Measurements from ENCODE around the gene C16orf86.
"Not testable (repeated sequence)": the region's sequence is repeated elsewhere in the genome, so short reads cannot be mapped to it uniquely, and the experiment has no call there.

C16orf86 gene

GRCh38 chr16:67683767-67684166 is 17.2 kb downstream of the C16orf86 start:
- H3K4me1 ChIP-seq (ENCODE audit: insufficient read depth, low read length): no peaks in the 10 kb centered on the region
- H3K9ac ChIP-seq (ENCODE audit: low read depth, low read length): no peak overlapping the region
- peaks cover 36% of the 10 kb centered on the region; the same call in 1 of the 2 replicates for H3K36me3 ChIP-seq (ENCODE audit: insufficient read depth, low read depth, low read length)
- H3K27me3 ChIP-seq (ENCODE audit: insufficient read depth, low read length): no peaks in the 10 kb centered on the region
- H3K4me3 ChIP-seq (ENCODE audit: low read length): no peak overlapping the region
- H3K27ac ChIP-seq (ENCODE audit: low read length): no peak overlapping the region
- H3K9me3 ChIP-seq (ENCODE audit: insufficient read depth, low read depth, low read length): no peaks in the 10 kb centered on the region

GRCh38 chr16:67685388-67686112 is 18.9 kb downstream of the C16orf86 start:
- H3K36me3 ChIP-seq (ENCODE audit: insufficient read depth, low read depth, low read length): peaks cover 30% of the 10 kb centered on the region; the same call in 1 of the 2 replicates
- no peak overlapping the region for H3K27ac ChIP-seq (ENCODE audit: low read length)
- no peak overlapping the region for H3K9ac ChIP-seq (ENCODE audit: low read depth, low read length)
- H3K27me3 ChIP-seq (ENCODE audit: insufficient read depth, low read length): no peaks in the 10 kb centered on the region
- no peaks in the 10 kb centered on the region for H3K4me1 ChIP-seq (ENCODE audit: insufficient read depth, low read length)
- H3K4me3 ChIP-seq (ENCODE audit: low read length): no peak overlapping the region
- H3K9me3 ChIP-seq (ENCODE audit: insufficient read depth, low read depth, low read length): no peaks in the 10 kb centered on the region

GRCh38 chr16:67693517-67694285 is 27.1 kb downstream of the C16orf86 start:
- not testable (repeated sequence) for H3K4me3 ChIP-seq (ENCODE audit: low read length); H3K9ac ChIP-seq (ENCODE audit: low read depth, low read length); H3K27me3 ChIP-seq (ENCODE audit: insufficient read depth, low read length); H3K36me3 ChIP-seq (ENCODE audit: insufficient read depth, low read depth, low read length); H3K4me1 ChIP-seq (ENCODE audit: insufficient read depth, low read length); H3K27ac ChIP-seq (ENCODE audit: low read length); H3K9me3 ChIP-seq (ENCODE audit: insufficient read depth, low read depth, low read length)

- Histone ChIP-seq H3K4me1 (ENCODE audit: insufficient read depth, low read length) (no peaks in the 10 kb centered on the region), H3K4me3 (ENCODE audit: low read length) (no peak overlapping the region), H3K27ac (ENCODE audit: low read length) (no peak overlapping the region), H3K27me3 (ENCODE audit: insufficient read depth, low read length) (no peaks in the 10 kb centered on the region), H3K9ac (ENCODE audit: low read depth, low read length) (no peak overlapping the region), H3K9me3 (ENCODE audit: insufficient read depth, low read depth, low read length) (no peaks in the 10 kb centered on the region), H3K36me3 (ENCODE audit: insufficient read depth, low read depth, low read length) (peaks cover 5% of the 10 kb centered on the region; the same call in 1 of the 2 replicates)
Measured at GRCh38 chr16:67694611-67695010, 28.0 kb downstream of the C16orf86 start.

- Histone ChIP-seq H3K36me3 (ENCODE audit: insufficient read depth, low read depth, low read length) (0 out of 2 replicates have a peak, but pooled peaks cover 5% of the 10 kb centered on the region), H3K27me3 (ENCODE audit: insufficient read depth, low read length) (no peaks in the 10 kb centered on the region), H3K9ac (ENCODE audit: low read depth, low read length) (no peak overlapping the region), H3K4me1 (ENCODE audit: insufficient read depth, low read length) (no peaks in the 10 kb centered on the region), H3K4me3 (ENCODE audit: low read length) (no peak overlapping the region), H3K9me3 (ENCODE audit: insufficient read depth, low read depth, low read length) (no peaks in the 10 kb centered on the region), H3K27ac (ENCODE audit: low read length) (no peak overlapping the region)
Measured at GRCh38 chr16:67697422-67698185, 31.0 kb downstream of the C16orf86 start.

- no peaks in the 10 kb centered on the region for H3K9me3 ChIP-seq (ENCODE audit: insufficient read depth, low read depth, low read length)
- no peak overlapping the region for H3K4me3 ChIP-seq (ENCODE audit: low read length)
- no peak overlapping the region for H3K9ac ChIP-seq (ENCODE audit: low read depth, low read length)
- no peaks in the 10 kb centered on the region for H3K27me3 ChIP-seq (ENCODE audit: insufficient read depth, low read length)
- 0 out of 2 replicates have a peak, but pooled peaks cover 5% of the 10 kb centered on the region for H3K36me3 ChIP-seq (ENCODE audit: insufficient read depth, low read depth, low read length)
- no peak overlapping the region for H3K27ac ChIP-seq (ENCODE audit: low read length)
- H3K4me1 ChIP-seq (ENCODE audit: insufficient read depth, low read length): no peaks in the 10 kb centered on the region
Measured at GRCh38 chr16:67699265-67699664, 32.7 kb downstream of the C16orf86 start.

- Histone ChIP-seq H3K27ac (ENCODE audit: low read length) (no peak overlapping the region), H3K4me3 (ENCODE audit: low read length) (no peak overlapping the region), H3K4me1 (ENCODE audit: insufficient read depth, low read length) (no peaks in the 10 kb centered on the region), H3K36me3 (ENCODE audit: insufficient read depth, low read depth, low read length) (0 out of 2 replicates have a peak, but pooled peaks cover 5% of the 10 kb centered on the region), H3K9me3 (ENCODE audit: insufficient read depth, low read depth, low read length) (no peaks in the 10 kb centered on the region), H3K27me3 (ENCODE audit: insufficient read depth, low read length) (no peaks in the 10 kb centered on the region), H3K9ac (ENCODE audit: low read depth, low read length) (no peak overlapping the region)
Measured at GRCh38 chr16:67701420-67701819, 34.8 kb downstream of the C16orf86 start.

- no peaks in the 10 kb centered on the region for H3K4me1 ChIP-seq (ENCODE audit: insufficient read depth, low read length)
- no peak overlapping the region for H3K4me3 ChIP-seq (ENCODE audit: low read length)
- H3K27me3 ChIP-seq (ENCODE audit: insufficient read depth, low read length): no peaks in the 10 kb centered on the region
- H3K9ac ChIP-seq (ENCODE audit: low read depth, low read length): no peak overlapping the region
- 0 out of 2 replicates have a peak, but pooled peaks cover 4% of the 10 kb centered on the region for H3K36me3 ChIP-seq (ENCODE audit: insufficient read depth, low read depth, low read length)
- no peaks in the 10 kb centered on the region for H3K9me3 ChIP-seq (ENCODE audit: insufficient read depth, low read depth, low read length)
- H3K27ac ChIP-seq (ENCODE audit: low read length): no peak overlapping the region
Measured at GRCh38 chr16:67702130-67702529, 35.5 kb downstream of the C16orf86 start.

- Histone ChIP-seq H3K9ac (ENCODE audit: low read depth, low read length) (no peak overlapping the region), H3K27ac (ENCODE audit: low read length) (no peak overlapping the region), H3K4me3 (ENCODE audit: low read length) (no peak overlapping the region), H3K9me3 (ENCODE audit: insufficient read depth, low read depth, low read length) (no peaks in the 10 kb centered on the region), H3K4me1 (ENCODE audit: insufficient read depth, low read length) (peaks cover 4% of the 10 kb centered on the region; the same call in 1 of the 2 replicates), H3K27me3 (ENCODE audit: insufficient read depth, low read length) (no peaks in the 10 kb centered on the region), H3K36me3 (ENCODE audit: insufficient read depth, low read depth, low read length) (no peaks in the 10 kb centered on the region)
Measured at GRCh38 chr16:67703626-67704025, 37.0 kb downstream of the C16orf86 start.

GRCh38 chr16:67704110-67704509 is 37.5 kb downstream of the C16orf86 start:
- H3K4me1 ChIP-seq (ENCODE audit: insufficient read depth, low read length): peaks cover 5% of the 10 kb centered on the region
- H3K27me3 ChIP-seq (ENCODE audit: insufficient read depth, low read length): no peaks in the 10 kb centered on the region
- H3K27ac ChIP-seq (ENCODE audit: low read length): no peak overlapping the region
- no peaks in the 10 kb centered on the region for H3K9me3 ChIP-seq (ENCODE audit: insufficient read depth, low read depth, low read length)
- H3K9ac ChIP-seq (ENCODE audit: low read depth, low read length): no peak overlapping the region
- no peaks in the 10 kb centered on the region for H3K36me3 ChIP-seq (ENCODE audit: insufficient read depth, low read depth, low read length)
- no peak overlapping the region for H3K4me3 ChIP-seq (ENCODE audit: low read length)

- Histone ChIP-seq H3K4me1 (ENCODE audit: insufficient read depth, low read length) (peaks cover 13% of the 10 kb centered on the region), H3K27me3 (ENCODE audit: insufficient read depth, low read length) (no peaks in the 10 kb centered on the region), H3K4me3 (ENCODE audit: low read length) (no peak overlapping the region), H3K36me3 (ENCODE audit: insufficient read depth, low read depth, low read length) (no peaks in the 10 kb centered on the region), H3K27ac (ENCODE audit: low read length) (no peak overlapping the region), H3K9me3 (ENCODE audit: insufficient read depth, low read depth, low read length) (no peaks in the 10 kb centered on the region), H3K9ac (ENCODE audit: low read depth, low read length) (no peak overlapping the region)
Measured at GRCh38 chr16:67707210-67707609, 40.6 kb downstream of the C16orf86 start.

Measured in iPS-20b (cell line).